Hepatocyte (in vitro differentiated cells): ENCODE data around the gene FAM120B. TPM values are rescaled to one million over a fixed set of nuclear protein-coding genes. Genes with fewer than 3 reads are reported as not detected.

ENCODE experiments used
- DNase-seq: peaks from one replicate; pipeline ENCODE4 v3.0.0-alpha.2; 2016; ENCODE audit warnings: low spot score
- H2AFZ ChIP-seq: fragments of 200-600 bp; sonication (generic); 2 replicates; pipeline ENCODE4 v1.6.0; 2016; ENCODE audit warnings: antibody characterized with exemption, mild to moderate bottlenecking
- H3K27ac ChIP-seq: fragments of 200-600 bp; sonication (generic); 2 replicates; pipeline ENCODE4 v1.5.1; 2016; ENCODE audit warnings: mild to moderate bottlenecking
- H3K27me3 ChIP-seq: fragments of 200-600 bp; sonication (generic); 2 replicates; pipeline ENCODE4 v1.6.1; 2016
- H3K36me3 ChIP-seq: fragments of 200-600 bp; sonication (generic); replicated peaks from 2 replicates; pipeline ENCODE4 v1.5.1; 2016; ENCODE audit warnings: low read depth; ENCODE audit not compliant: insufficient read depth
- H3K4me1 ChIP-seq: fragments of 200-600 bp; sonication (generic); 2 replicates; pipeline ENCODE4 v1.5.1; 2016; ENCODE audit warnings: mild to moderate bottlenecking, moderate library complexity; ENCODE audit not compliant: insufficient read depth
- H3K4me2 ChIP-seq: fragments of 200-600 bp; sonication (generic); 2 replicates; pipeline ENCODE4 v1.6.0; 2016
- H3K4me3 ChIP-seq: fragments of 200-600 bp; sonication (generic); 2 replicates; pipeline ENCODE4 v1.5.1; 2016; ENCODE audit warnings: mild to moderate bottlenecking
- H3K79me2 ChIP-seq: fragments of 200-600 bp; sonication (generic); 2 replicates; pipeline ENCODE4 v1.6.0; 2017; ENCODE audit warnings: mild to moderate bottlenecking
- H3K9me2 ChIP-seq: fragments of 200-600 bp; sonication (generic); replicated peaks from 2 replicates; pipeline ENCODE4 v1.6.0; 2017; ENCODE audit warnings: mild to moderate bottlenecking; ENCODE audit not compliant: insufficient read depth
- H3K9me3 ChIP-seq: fragments of 200-600 bp; sonication (generic); 2 replicates; pipeline ENCODE4 v1.5.1; 2016; ENCODE audit warnings: low read depth, mild to moderate bottlenecking
- H4K20me1 ChIP-seq: fragments of 200-600 bp; sonication (generic); 2 replicates; pipeline ENCODE4 v1.6.0; 2016; ENCODE audit warnings: mild to moderate bottlenecking; ENCODE audit not compliant: insufficient read depth, poor library complexity, severe bottlenecking
- CTCF ChIP-seq: fragments of 200-600 bp; sonication (generic); IDR thresholded peaks from 2 replicates; pipeline ENCODE4 v1.5.1; 2016; ENCODE audit warnings: antibody characterized with exemption, mild to moderate bottlenecking; ENCODE audit not compliant: poor library complexity
- EZH2 ChIP-seq: fragments of 200-600 bp; sonication (generic); IDR thresholded peaks from 2 replicates; pipeline ENCODE4 v1.6.1; 2016; ENCODE audit warnings: antibody characterized with exemption, mild to moderate bottlenecking, borderline replicate concordance
- EZH2phosphoT487 ChIP-seq: fragments of 200-600 bp; sonication (generic); IDR thresholded peaks from one replicate; pipeline ENCODE4 v1.6.1; 2018; ENCODE audit warnings: antibody characterized with exemption, mild to moderate bottlenecking, low read depth, moderate library complexity; ENCODE audit not compliant: unreplicated experiment, severe bottlenecking
- WGBS: methylation state at CpG from one replicate; pipeline ENCODE4 v1.1.6; 2016; ENCODE audit warnings: low lambda C conversion rate; ENCODE audit errors: missing lambda C conversion rate; 5-methylcytosine and 5-hydroxymethylcytosine counted together
- polyA plus RNA-seq: library from polyadenylated mRNA; unstranded; fragments of >200 nt; fragmentation: Nextera tagmentation; extraction: Ambion mirVana; gene quantifications from 2 replicates; pipeline ENCODE4 v1.2.1, GENCODE V29; 2016
- total RNA-seq: library from RNA; depleted of rRNA; stranded (reverse); fragments of >200 nt; gene quantifications from 2 replicates; pipeline ENCODE4 v1.2.3, GENCODE V29; 2014

Gene FAM120B
- total and polyA plus RNA-seq, 2 experiments from 2014 or later, result 16.0 to 25.8 TPM

- no peaks in the 10 kb centered on the region for H3K4me1 ChIP-seq
- no peaks in the 10 kb centered on the region for H3K9me3 ChIP-seq
- no peak overlapping the region for H3K4me3 ChIP-seq
- H4K20me1 ChIP-seq, result no peaks in the 10 kb centered on the region
- H3K79me2 ChIP-seq, result no peaks in the 10 kb centered on the region
- no peak for DNase-seq
- no peak overlapping the region for H2AFZ ChIP-seq
- no peaks in the 10 kb centered on the region for H3K9me2 ChIP-seq
- H3K27ac ChIP-seq, result no peak overlapping the region
- H3K36me3 ChIP-seq, result no peaks in the 10 kb centered on the region
- no peak overlapping the region for H3K4me2 ChIP-seq
- H3K27me3 ChIP-seq, result no peaks in the 10 kb centered on the region
- 91% methylated on average over 5 of the region's 5 CpGs for WGBS
- TF ChIP-seq EZH2 (no peak), EZH2phosphoT487 (no peak), CTCF (no peak)
These were observed 103.7 kb downstream of the FAM120B start for GRCh38 chr6:170410241-170410640.

- DNase-seq, result no peak
- no peaks in the 10 kb centered on the region for H3K36me3 ChIP-seq
- H3K4me3 ChIP-seq, result no peak overlapping the region
- H2AFZ ChIP-seq, result no peak overlapping the region
- no peaks in the 10 kb centered on the region for H3K9me3 ChIP-seq
- no peak overlapping the region for H3K27ac ChIP-seq
- no peaks in the 10 kb centered on the region for H3K4me1 ChIP-seq
- H4K20me1 ChIP-seq, result no peaks in the 10 kb centered on the region
- H3K79me2 ChIP-seq, result no peaks in the 10 kb centered on the region
- no peaks in the 10 kb centered on the region for H3K27me3 ChIP-seq
- no peaks in the 10 kb centered on the region for H3K9me2 ChIP-seq
- 94% methylated on average over 4 of the region's 4 CpGs for WGBS
- H3K4me2 ChIP-seq, result no peak overlapping the region
- TF ChIP-seq EZH2phosphoT487 (no peak), EZH2 (no peak), CTCF (no peak)
These were observed 108.8 kb downstream of the FAM120B start for GRCh38 chr6:170415318-170415717.

GRCh38 chr6:170416303-170416702, 109.7 kb downstream of the FAM120B start:
- no peaks in the 10 kb centered on the region for H3K36me3 ChIP-seq
- 85% methylated on average over 8 of the region's 8 CpGs for WGBS
- no peak overlapping the region for H2AFZ ChIP-seq
- no peaks in the 10 kb centered on the region for H3K27me3 ChIP-seq
- no peaks in the 10 kb centered on the region for H4K20me1 ChIP-seq
- no peak for DNase-seq
- H3K4me2 ChIP-seq, result no peak overlapping the region
- no peak overlapping the region for H3K27ac ChIP-seq
- no peaks in the 10 kb centered on the region for H3K4me1 ChIP-seq
- H3K79me2 ChIP-seq, result no peaks in the 10 kb centered on the region
- H3K9me2 ChIP-seq, result no peaks in the 10 kb centered on the region
- H3K9me3 ChIP-seq, result no peaks in the 10 kb centered on the region
- no peak for TF ChIP-seq EZH2
- no peak overlapping the region for H3K4me3 ChIP-seq

GRCh38 chr6:170416959-170417606, 110.5 kb downstream of the FAM120B start:
- no peak for DNase-seq
- H4K20me1 ChIP-seq, result no peaks in the 10 kb centered on the region
- H3K36me3 ChIP-seq, result no peaks in the 10 kb centered on the region
- 93% methylated on average over 10 of the region's 10 CpGs for whole genome bisulfite sequencing
- no peaks in the 10 kb centered on the region for H3K79me2 ChIP-seq
- no peaks in the 10 kb centered on the region for H3K4me1 ChIP-seq
- H3K27ac ChIP-seq, result no peak overlapping the region
- no peak overlapping the region for H3K4me2 ChIP-seq
- H3K9me3 ChIP-seq, result no peaks in the 10 kb centered on the region
- H3K4me3 ChIP-seq, result no peak overlapping the region
- H3K27me3 ChIP-seq, result no peaks in the 10 kb centered on the region
- TF ChIP-seq EZH2phosphoT487, result no peak
- TF ChIP-seq CTCF, result no peak
- no peak for TF ChIP-seq EZH2
- no peaks in the 10 kb centered on the region for H3K9me2 ChIP-seq
- no peak overlapping the region for H2AFZ ChIP-seq
